SK-N-SH (cell line): ENCODE measurements around the gene TERT. TPM values are rescaled to one million over a fixed set of nuclear protein-coding genes. Genes with fewer than 3 reads are reported as not detected.

Source experiments
- CTCF ChIA-PET: fragments of 300-600, 350-600 bp; formaldehyde crosslinking; extraction: SDS; loops from one replicate; lab custom pipeline; 2021; lab: Yijun Ruan, JAX
- POLR2A ChIA-PET: fragments of 350-600 bp; sonication (Branson Sonifier 250); formaldehyde crosslinking; extraction: SDS; loops from one replicate; lab custom pipeline; 2020; ENCODE audit warnings: antibody characterized with exemption, inconsistent platforms; lab: Yijun Ruan, JAX
- DNase-seq: peaks from one replicate; pipeline ENCODE4 v3.0.0; 2012
- H2AFZ ChIP-seq: fragments of 200-600 bp; sonication (generic); 2 replicates; pipeline ENCODE4 v1.8.1; 2016; ENCODE audit warnings: antibody characterized with exemption, mild to moderate bottlenecking, low read depth
- H3F3A ChIP-seq: fragments of 200-600 bp; sonication (generic); replicated peaks from 2 replicates; pipeline ENCODE3; 2016; ENCODE audit warnings: antibody characterized with exemption, mild to moderate bottlenecking; ENCODE audit not compliant: insufficient read depth
- H3K27ac ChIP-seq, 2 experiments: fragments of 200-500 bp in 1 of 2; fragments of 200-600 bp in 1 of 2; sonication (Bioruptor generic) in 1 of 2; sonication (generic), shearing (Covaris generic) in 1 of 2; 2 replicates each; pipeline versions ENCODE4 v1.5.1 to v1.6.1; 2014 to 2016; ENCODE audit warnings: low read depth in 2 of 2, inconsistent platforms in 1 of 2, low read length in 1 of 2, mild to moderate bottlenecking in 1 of 2, mixed read lengths in 1 of 2
- H3K27me3 ChIP-seq: fragments of 200-600 bp; sonication (generic), shearing (Covaris generic); 2 replicates; pipeline ENCODE4 v1.6.1; 2016; ENCODE audit warnings: mixed run types; ENCODE audit not compliant: insufficient read depth
- H3K36me3 ChIP-seq, 2 experiments: fragments of 200-500 bp in 1 of 2; fragments of 200-600 bp in 1 of 2; sonication (Bioruptor generic) in 1 of 2; sonication (generic) in 1 of 2; replicated peaks in 1 of 2; 2 replicates each; pipeline versions ENCODE3 to v1.5.1; 2014 to 2016; ENCODE audit warnings: low read length in 1 of 2, mild to moderate bottlenecking in 1 of 2; ENCODE audit not compliant: insufficient read depth in 2 of 2, control insufficient read depth in 1 of 2
- H3K4me1 ChIP-seq, 2 experiments: fragments of 200-500 bp in 1 of 2; fragments of 200-600 bp in 1 of 2; sonication (Bioruptor generic) in 1 of 2; sonication (generic), shearing (Covaris generic) in 1 of 2; 2 replicates each; pipeline versions ENCODE4 v1.5.1 to v1.6.1; 2014 to 2016; ENCODE audit warnings: low read depth in 1 of 2, low read length in 1 of 2, mixed run types in 1 of 2; ENCODE audit not compliant: insufficient read depth in 2 of 2, control insufficient read depth in 1 of 2
- H3K4me2 ChIP-seq: fragments of 200-600 bp; sonication (generic), shearing (Covaris generic); 2 replicates; pipeline ENCODE4 v1.6.1; 2017; ENCODE audit warnings: mixed run types
- H3K4me3 ChIP-seq, 2 experiments: fragments of 200-500 bp in 1 of 2; fragments of 200-600 bp in 1 of 2; sonication (Bioruptor generic) in 1 of 2; sonication (generic), shearing (Covaris generic) in 1 of 2; 2 replicates each; pipeline versions ENCODE4 v1.5.1 to v1.8.1; 2014 to 2016; ENCODE audit warnings: low read depth in 2 of 2, inconsistent platforms in 1 of 2, low read length in 1 of 2, mild to moderate bottlenecking in 1 of 2, mixed read lengths in 1 of 2, moderate library complexity in 1 of 2
- H3K79me2 ChIP-seq: fragments of 200-600 bp; sonication (generic); 2 replicates; pipeline ENCODE4 v1.8.1; 2017; ENCODE audit warnings: mild to moderate bottlenecking; ENCODE audit not compliant: insufficient read depth
- H3K9ac ChIP-seq: fragments of 200-600 bp; sonication (generic); 2 replicates; pipeline ENCODE4 v1.6.1; 2017; ENCODE audit warnings: mixed run types
- H3K9me2 ChIP-seq: fragments of 200-600 bp; sonication (generic); 2 replicates; pipeline ENCODE4 v1.6.1; 2017; ENCODE audit warnings: mixed run types
- H3K9me3 ChIP-seq: fragments of 200-600 bp; sonication (generic); 2 replicates; pipeline ENCODE4 v1.6.1; 2017; ENCODE audit warnings: mixed run types, mild to moderate bottlenecking, moderate library complexity
- H4K20me1 ChIP-seq: fragments of 200-600 bp; sonication (generic); 2 replicates; pipeline ENCODE4 v1.6.1; 2017; ENCODE audit warnings: mild to moderate bottlenecking, mixed run types; ENCODE audit not compliant: insufficient read depth
- ELF1 ChIP-seq: IDR thresholded peaks from 2 replicates; pipeline ENCODE4 v1.4.0; 2012
- FOXJ3 ChIP-seq: sonication (generic); formaldehyde crosslinking; IDR thresholded peaks from 2 replicates; pipeline ENCODE4 v1.5.1; 2020; ENCODE audit warnings: mild to moderate bottlenecking, missing genetic modification reagents
- GATA2 ChIP-seq: sonication (generic); formaldehyde crosslinking; IDR thresholded peaks from 2 replicates; pipeline ENCODE4 v1.5.0; 2020; ENCODE audit warnings: mild to moderate bottlenecking, missing genetic modification reagents
- IRF3 ChIP-seq: fragments of 150-350 bp; IDR thresholded peaks from 2 replicates; pipeline ENCODE4 v1.6.1; 2016; ENCODE audit warnings: mild to moderate bottlenecking, low read depth, low read length
- JUND ChIP-seq: IDR thresholded peaks from 2 replicates; pipeline ENCODE4 v1.4.0; 2012
- MAX ChIP-seq: IDR thresholded peaks from 2 replicates; pipeline ENCODE4 v1.4.0; 2012; ENCODE audit warnings: low read depth
- NFIC ChIP-seq: IDR thresholded peaks from 2 replicates; pipeline ENCODE4 v1.4.0; 2012; ENCODE audit warnings: borderline replicate concordance
- PBX3 ChIP-seq: IDR thresholded peaks from 2 replicates; pipeline ENCODE4; 2012
- RAD21 ChIP-seq: IDR thresholded peaks from 2 replicates; pipeline ENCODE4 v1.6.1; 2012; ENCODE audit warnings: mild to moderate bottlenecking, low read length
- REST ChIP-seq: IDR thresholded peaks from 2 replicates; pipeline ENCODE4 v1.6.1; 2012; ENCODE audit warnings: mild to moderate bottlenecking, low read depth, low read length, moderate library complexity
- SIN3A ChIP-seq: IDR thresholded peaks from 2 replicates; pipeline ENCODE4 v1.6.1; 2012; ENCODE audit warnings: low read depth, mild to moderate bottlenecking, low read length, moderate library complexity, borderline replicate concordance
- SMC3 ChIP-seq: IDR thresholded peaks from 2 replicates; pipeline ENCODE4 v1.6.1; 2012; ENCODE audit warnings: low read depth, low read length, improper control_type of control experiment
- TCF12 ChIP-seq: IDR thresholded peaks from 2 replicates; pipeline ENCODE4 v1.4.0; 2012
- TEAD4 ChIP-seq: IDR thresholded peaks from 2 replicates; pipeline ENCODE4 v1.4.0; 2012; ENCODE audit warnings: mild to moderate bottlenecking, borderline replicate concordance; ENCODE audit not compliant: insufficient read depth
- USF1 ChIP-seq: IDR thresholded peaks from 2 replicates; pipeline ENCODE4 v1.4.0; 2012; ENCODE audit warnings: low read depth, borderline replicate concordance
- ZBTB33 ChIP-seq: IDR thresholded peaks from 2 replicates; pipeline ENCODE4 v1.4.0; 2012; ENCODE audit warnings: low read depth, borderline replicate concordance
- WGBS: methylation state at CpG from one replicate; pipeline ENCODE4 v1.1.6; 2017; ENCODE audit warnings: low lambda C conversion rate; 5-methylcytosine and 5-hydroxymethylcytosine counted together
- polyA plus RNA-seq, 3 experiments: library from polyadenylated mRNA; depleted of rRNA; stranded (reverse); fragments of >200 nt; gene quantifications; 2 replicates each; pipeline ENCODE4 v1.2.3, GENCODE V29; 2012

The TERT gene
- polyA plus RNA-seq, 1 of the 3 experiments (the other 2 are of a cell fraction) = 2.4 TPM

GRCh38 chr5:1330146-1330846 lies 35.4 kb upstream of the TERT start:
- ChIA-PET POLR2A (no interaction called here), CTCF (interaction anchor here (0.6 kb wide), 1 partner anchor 209 kb away, joined by 3 read pairs; no protein-coding TSS in a partner anchor)
- Histone ChIP-seq H3K27ac (no peak overlapping the region), H3K36me3 (peaks cover 19 to 57% of the 10 kb centered on the region in 2 experiments), H3K27me3 (no peaks in the 10 kb centered on the region), H3K79me2 (peaks cover 3% of the 10 kb centered on the region; the same call in 1 of the 2 replicates), H3K9ac (no peak overlapping the region), H3K4me2 (no peak overlapping the region), H3F3A (peaks cover 34% of the 10 kb centered on the region), H3K4me1 (no peaks in the 10 kb centered on the region), H3K9me3 (no peaks in the 10 kb centered on the region), H2AFZ (no peak overlapping the region), H3K9me2 (no peaks in the 10 kb centered on the region), H3K4me3 (no peak overlapping the region), H4K20me1 (peaks cover 10% of the 10 kb centered on the region; the same call in 1 of the 2 replicates)
- no peak for DNase-seq
- 95% methylated on average over 12 of the region's 23 CpGs for WGBS
- TF ChIP-seq TCF12 (no peak), MAX (no peak), PBX3 (no peak), JUND (no peak), REST (no peak), NFIC (no peak), ELF1 (no peak), IRF3 (no peak), ZBTB33 (no peak), SMC3 (no peak), SIN3A (no peak), GATA2 (no peak), USF1 (no peak), FOXJ3 (no peak), RAD21 (no peak), TEAD4 (no peak)
